Transverse colon (tissue), 4 donors: ENCODE measurements around the gene HDGF. TPM values are rescaled to one million over a fixed set of nuclear protein-coding genes. Genes with fewer than 3 reads are reported as not detected.
A peak's percentile ranks its signal among the peaks of the same experiment; 100 is the strongest.

ENCODE experiments used
- DNase-seq: peaks from one replicate; pipeline ENCODE4 v3.0.0-alpha.2; 2019
- H3K27ac ChIP-seq, 4 donors: fragments of 200-600 bp; sonication (generic); 2 replicates each; pipeline ENCODE4 v1.5.1; 2016 to 2018; ENCODE audit warnings: inconsistent platforms in 4 of 4
- H3K27me3 ChIP-seq: fragments of 200-600 bp; sonication (generic); 2 replicates; pipeline ENCODE4 v1.5.1; 2017; ENCODE audit warnings: inconsistent platforms
- H3K36me3 ChIP-seq, 4 donors: fragments of 200-600 bp; sonication (generic); 2 replicates each; pipeline ENCODE4 v1.5.1; 2017 to 2019; ENCODE audit warnings: inconsistent platforms in 4 of 4
- H3K4me1 ChIP-seq, 4 donors: fragments of 200-600 bp; sonication (generic); 2 replicates each; pipeline ENCODE4 v1.5.1; 2017 to 2020; ENCODE audit warnings: inconsistent platforms in 4 of 4
- H3K4me3 ChIP-seq, 4 donors: fragments of 200-600 bp; sonication (generic); 1 replicate in 1 of 4; 2 replicates in 3 of 4; pipeline versions ENCODE4 v1.5.1 to v1.6.1; 2017 to 2019; ENCODE audit warnings: inconsistent platforms in 4 of 4
- H3K9me3 ChIP-seq, 2 donors: fragments of 200-600 bp; sonication (generic); 2 replicates each; pipeline ENCODE4 v1.5.1; 2017 to 2019; ENCODE audit warnings: inconsistent platforms in 2 of 2
- CTCF ChIP-seq, 5 experiments: fragments of 200-600 bp in 3 of 5; fragments of 450-650 bp in 2 of 5; sonication (generic) in 3 of 5; IDR thresholded peaks; 1 replicate in 2 of 5; 2 replicates in 3 of 5; pipeline ENCODE4 v1.5.1; 2016 to 2017; ENCODE audit warnings: antibody characterized with exemption in 5 of 5, inconsistent platforms in 3 of 5, mild to moderate bottlenecking in 2 of 5, moderate library complexity in 1 of 5
- EP300 ChIP-seq: sonication (generic); formaldehyde crosslinking; IDR thresholded peaks from one replicate; pipeline ENCODE4 v1.6.1; 2017; ENCODE audit warnings: antibody characterized with exemption, low read depth
- POLR2A ChIP-seq: fragments of 450-650 bp; IDR thresholded peaks from one replicate; pipeline ENCODE4 v1.6.1; 2016; ENCODE audit warnings: antibody characterized with exemption, mild to moderate bottlenecking, moderate library complexity
- POLR2AphosphoS5 ChIP-seq, 3 donors: sonication (generic); formaldehyde crosslinking; IDR thresholded peaks; one replicate each; pipeline ENCODE4 v1.6.1; 2016; ENCODE audit warnings: antibody characterized with exemption in 3 of 3
- WGBS, 2 donors: methylation state at CpG; one replicate each; pipeline ENCODE4 v1.1.5; 2018; ENCODE audit warnings: low coverage in 1 of 2; 5-methylcytosine and 5-hydroxymethylcytosine counted together
- in situ Hi-C, 4 donors: fragments of 200-750 bp; cut with MboI; loops; one replicate each; pipeline versions ENCODE4 v1.15.0 to v1.15.1; 2017; ENCODE audit warnings: low sequenced_read_pairs in 3 of 4, low pct_ligation_motif_present in 1 of 4, low pct_unique_long_range_greater_than_20kb in 1 of 4
- intact Hi-C: fragments of 100-400 bp; cut with DNase I; formaldehyde crosslinking; loops from one replicate; pipeline ENCODE4 v1.15.1; 2023; ENCODE audit warnings: low total_unique reads
- total RNA-seq, 4 donors: library from RNA; depleted of rRNA; stranded (reverse); fragments of >200 nt; gene quantifications; one replicate each; pipeline ENCODE4 v1.1.0, GENCODE V29; 2016

HDGF gene
- total RNA-seq, 4 donors from 2014 or later, result 150 to 204 (median 179) TPM

- in situ Hi-C loops, result no loop called here
- Histone ChIP-seq H3K36me3 (peaks cover 0 to 10% (median 4%) of the 10 kb centered on the region in 4 donors), H3K9me3 (no peaks in the 10 kb centered on the region), H3K4me3 (peak overlapping the region; percentile 25 to 96 (median 44)), H3K27ac (peak overlapping the region; percentile 95 to 99 (median 98)), H3K27me3 (no peaks in the 10 kb centered on the region), H3K4me1 (peaks cover 24 to 50% (median 44%) of the 10 kb centered on the region in 4 donors)
- TF ChIP-seq EP300, result no peak
- peak in 2 of 3 donors; percentile 73 to 74 for TF ChIP-seq POLR2AphosphoS5 (IDR thresholded peaks at IDR 0.05)
- peak; percentile 49 for TF ChIP-seq POLR2A
- TF ChIP-seq CTCF (IDR thresholded peaks at IDR 0.05), result peak in 2 of 5 experiments; percentile 8 to 11
- intact Hi-C loops, result no loop called here
- DNase-seq, result peak; percentile 93
- 4% methylated on average over 21 of the region's 29 CpGs; no CpG with 5 or more reads in 1 of the 2 donors for WGBS, 2 donors
Measured at GRCh38 chr1:156746728-156747631, 4.5 kb downstream of the HDGF start.

DNA sequence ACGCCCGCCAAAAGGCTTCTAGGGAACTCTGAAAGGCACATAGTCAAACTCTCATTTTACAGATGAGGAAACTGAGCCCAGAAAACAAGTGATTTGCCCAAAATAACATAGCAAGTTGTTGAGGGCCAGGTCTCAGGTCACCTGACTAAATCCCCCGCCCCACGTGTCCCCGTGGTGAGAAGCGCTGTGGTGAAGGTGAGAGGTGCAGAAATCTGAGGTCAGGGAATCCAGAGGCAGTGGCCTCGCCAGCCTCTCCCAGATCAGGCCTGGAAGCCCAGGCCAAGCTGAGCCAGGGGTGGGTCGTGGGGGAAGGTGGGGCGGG lies 5.1 kb downstream of the HDGF start:
- Histone ChIP-seq H3K9me3 (no peaks in the 10 kb centered on the region), H3K36me3 (peaks cover 0 to 10% (median 4%) of the 10 kb centered on the region in 4 donors), H3K4me1 (peaks cover 27 to 56% (median 48%) of the 10 kb centered on the region in 4 donors), H3K27me3 (no peaks in the 10 kb centered on the region), H3K4me3 (peak overlapping the region in 3 of 4 donors; percentile 25 to 96 (median 45)), H3K27ac (peak overlapping the region; percentile 95 to 99 (median 98))
- intact Hi-C loops, result no loop called here
- WGBS, 2 donors, result 52% methylated on average over 9 of the region's 9 CpGs; no CpG with 5 or more reads in 1 of the 2 donors
- TF ChIP-seq EP300 (no peak), POLR2AphosphoS5 (IDR thresholded peaks at IDR 0.05) (no peak), POLR2A (no peak), CTCF (IDR thresholded peaks at IDR 0.05) (no peak)
- DNase-seq, result no peak
- in situ Hi-C loops, result no loop called here

GRCh38 chr1:156745881-156746280 lies 5.6 kb downstream of the HDGF start:
- in situ Hi-C loops (no loop called here), intact Hi-C loops (no loop called here)
- DNase-seq, result no peak
- Histone ChIP-seq H3K4me1 (peaks cover 27 to 58% (median 49%) of the 10 kb centered on the region in 4 donors), H3K9me3 (no peaks in the 10 kb centered on the region), H3K36me3 (peaks cover 0 to 10% (median 4%) of the 10 kb centered on the region in 4 donors), H3K27me3 (no peaks in the 10 kb centered on the region), H3K27ac (peak overlapping the region; percentile 95 to 99 (median 98)), H3K4me3 (peak overlapping the region in 1 of 4 donors; percentile 96)
- TF ChIP-seq CTCF (IDR thresholded peaks at IDR 0.05), result no peak
- TF ChIP-seq EP300, result no peak
- no peak for TF ChIP-seq POLR2AphosphoS5 (IDR thresholded peaks at IDR 0.05)
- no peak for TF ChIP-seq POLR2A
- WGBS, 2 donors, result 61 to 74% methylated on average over 2 to 3 of the region's 3 CpGs

- Histone ChIP-seq H3K4me1 (peaks cover 31 to 59% (median 49%) of the 10 kb centered on the region in 4 donors), H3K4me3 (no peak overlapping the region), H3K27ac (peak overlapping the region in 3 of 4 donors; percentile 95 to 99 (median 99)), H3K27me3 (no peaks in the 10 kb centered on the region), H3K9me3 (no peaks in the 10 kb centered on the region), H3K36me3 (peaks cover 0 to 10% (median 4%) of the 10 kb centered on the region in 4 donors)
- DNase-seq, result no peak
- TF ChIP-seq POLR2AphosphoS5 (IDR thresholded peaks at IDR 0.05) (no peak), CTCF (IDR thresholded peaks at IDR 0.05) (no peak), POLR2A (no peak), EP300 (no peak)
- in situ Hi-C loops, result no loop called here
- intact Hi-C loops, result no loop called here
- WGBS, 2 donors, result 87% methylated on average over 14 of the region's 14 CpGs; no CpG with 5 or more reads in 1 of the 2 donors
Measured at GRCh38 chr1:156744786-156745419, 6.6 kb downstream of the HDGF start.
